ENCODE measurements around the gene PINK1. TPM values are rescaled to one million over a fixed set of nuclear protein-coding genes. Genes with fewer than 3 reads are reported as not detected.

PINK1 gene
- polyA plus RNA-seq, 1 of the 3 experiments (the other 2 are of a cell fraction): 24.4 TPM

- H3K9me3 ChIP-seq: no peaks in the 10 kb centered on the region
- peaks cover 13 to 21% of the 10 kb centered on the region in 2 experiments for H3K36me3 ChIP-seq (replicated peaks in 1 of 2; ENCODE audit: control insufficient read depth in 1 of 2, insufficient read depth in 2 of 2, low read length in 1 of 2)
- no peaks in the 10 kb centered on the region for H3K9me2 ChIP-seq
- H4K20me1 ChIP-seq (ENCODE audit: insufficient read depth): no peaks in the 10 kb centered on the region
- no peak overlapping the region for H3K4me2 ChIP-seq
- H2AFZ ChIP-seq (ENCODE audit: low read depth): no peak overlapping the region
- no peaks in the 10 kb centered on the region for H3K4me1 ChIP-seq (ENCODE audit: control insufficient read depth in 1 of 2, insufficient read depth in 2 of 2, low read depth in 1 of 2, low read length in 1 of 2)
- no peaks in the 10 kb centered on the region for H3K27me3 ChIP-seq (ENCODE audit: insufficient read depth)
- H3F3A ChIP-seq (replicated peaks; ENCODE audit: insufficient read depth): no peaks in the 10 kb centered on the region
- no peaks in the 10 kb centered on the region for H3K79me2 ChIP-seq (ENCODE audit: insufficient read depth)
- CTCF ChIA-PET: interaction anchor here (0.9 to 4.8 kb wide), 10 partner anchors 8 to 125 kb away, joined by 3 to 35 read pairs (median 10); partner anchors contain the start of genes DDOST and PINK1
- no peak for DNase-seq
- 80% methylated on average over 10 of the region's 10 CpGs for WGBS (ENCODE audit: low lambda C conversion rate)
- no peak for TF ChIP-seq REST (IDR thresholded peaks at IDR 0.05; ENCODE audit: low read depth, low read length)
- no peak for TF ChIP-seq FOXM1 (IDR thresholded peaks at IDR 0.05; ENCODE audit: low read depth)
- no peak for TF ChIP-seq EZH2phosphoT487 (IDR thresholded peaks at IDR 0.05; ENCODE audit: borderline replicate concordance, low read depth)
- TF ChIP-seq RAD21 (IDR thresholded peaks at IDR 0.05; ENCODE audit: low read length): no peak
- TF ChIP-seq FOSL2 (IDR thresholded peaks at IDR 0.05; ENCODE audit: borderline replicate concordance, low read depth): no peak
- no peak for TF ChIP-seq GATA2 (CRISPR knock-in tag; IDR thresholded peaks at IDR 0.05)
- no peak for TF ChIP-seq POLR2AphosphoS5 (IDR thresholded peaks at IDR 0.05; ENCODE audit: low read depth, low read length)
- TF ChIP-seq, protein P1, sequence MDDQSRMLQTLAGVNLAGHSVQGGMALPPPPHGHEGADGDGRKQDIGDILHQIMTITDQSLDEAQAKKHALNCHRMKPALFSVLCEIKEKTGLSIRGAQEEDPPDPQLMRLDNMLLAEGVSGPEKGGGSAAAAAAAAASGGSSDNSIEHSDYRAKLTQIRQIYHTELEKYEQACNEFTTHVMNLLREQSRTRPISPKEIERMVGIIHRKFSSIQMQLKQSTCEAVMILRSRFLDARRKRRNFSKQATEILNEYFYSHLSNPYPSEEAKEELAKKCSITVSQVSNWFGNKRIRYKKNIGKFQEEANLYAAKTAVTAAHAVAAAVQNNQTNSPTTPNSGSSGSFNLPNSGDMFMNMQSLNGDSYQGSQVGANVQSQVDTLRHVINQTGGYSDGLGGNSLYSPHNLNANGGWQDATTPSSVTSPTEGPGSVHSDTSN (IDR thresholded peaks at IDR 0.05): no peak
- TF ChIP-seq NFIC (IDR thresholded peaks at IDR 0.05; ENCODE audit: borderline replicate concordance): no peak
- no peak for TF ChIP-seq TAF1 (IDR thresholded peaks at IDR 0.05; ENCODE audit: borderline replicate concordance, low read depth, low read length)
- no peak overlapping the region for H3K27ac ChIP-seq (ENCODE audit: low read depth in 2 of 2, low read length in 1 of 2)
- H3K9ac ChIP-seq: no peak overlapping the region
- no peak overlapping the region for H3K4me3 ChIP-seq (ENCODE audit: low read depth in 2 of 2, low read length in 1 of 2)
- POLR2A ChIA-PET: no interaction called here
Observed at GRCh38 chr1:20641975-20642374, 8.7 kb downstream of the PINK1 start.

- CTCF ChIA-PET: interaction anchor here (0.9 kb wide), 1 partner anchor 9 kb away, joined by 3 read pairs; no protein-coding TSS in a partner anchor
- Histone ChIP-seq H3K9me2 (no peaks in the 10 kb centered on the region), H4K20me1 (ENCODE audit: insufficient read depth) (no peaks in the 10 kb centered on the region), H3K27me3 (ENCODE audit: insufficient read depth) (no peaks in the 10 kb centered on the region), H3K9ac (no peak overlapping the region), H3F3A (replicated peaks; ENCODE audit: insufficient read depth) (no peaks in the 10 kb centered on the region), H3K4me3 (ENCODE audit: low read depth in 2 of 2, low read length in 1 of 2) (no peak overlapping the region), H3K9me3 (no peaks in the 10 kb centered on the region), H3K27ac (ENCODE audit: low read depth in 2 of 2, low read length in 1 of 2) (no peak overlapping the region), H3K36me3 (replicated peaks in 1 of 2; ENCODE audit: control insufficient read depth in 1 of 2, insufficient read depth in 2 of 2, low read length in 1 of 2) (peaks cover 13 to 22% of the 10 kb centered on the region in 2 experiments), H3K4me1 (ENCODE audit: control insufficient read depth in 1 of 2, insufficient read depth in 2 of 2, low read depth in 1 of 2, low read length in 1 of 2) (no peaks in the 10 kb centered on the region), H3K79me2 (ENCODE audit: insufficient read depth) (no peaks in the 10 kb centered on the region), H2AFZ (ENCODE audit: low read depth) (no peak overlapping the region), H3K4me2 (no peak overlapping the region)
- DNase-seq: no peak
- POLR2A ChIA-PET: no interaction called here
- 55% methylated on average over 6 of the region's 6 CpGs for WGBS (ENCODE audit: low lambda C conversion rate)
- TF ChIP-seq FOSL2 (IDR thresholded peaks at IDR 0.05; ENCODE audit: borderline replicate concordance, low read depth) (no peak), SMC3 (IDR thresholded peaks at IDR 0.05; ENCODE audit: low read depth, low read length) (no peak), MXI1 (IDR thresholded peaks at IDR 0.05; ENCODE audit: low read depth, low read length) (no peak), YY1 (IDR thresholded peaks at IDR 0.05; ENCODE audit: low read depth) (no peak), EP300 (IDR thresholded peaks at IDR 0.05; ENCODE audit: borderline replicate concordance in 1 of 2, low read depth in 1 of 2, low read length in 1 of 2) (no peak), RFX5 (IDR thresholded peaks at IDR 0.05; ENCODE audit: low read length) (no peak), SIN3A (IDR thresholded peaks at IDR 0.05; ENCODE audit: borderline replicate concordance, low read depth, low read length) (no peak), MEF2A (IDR thresholded peaks at IDR 0.05; ENCODE audit: borderline replicate concordance, low read depth) (no peak), RXRA (IDR thresholded peaks at IDR 0.05; ENCODE audit: borderline replicate concordance, low read depth) (no peak), REST (IDR thresholded peaks at IDR 0.05; ENCODE audit: low read depth, low read length) (no peak)
- TF ChIP-seq, protein P1 (IDR thresholded peaks at IDR 0.05): no peak
Observed at GRCh38 chr1:20643080-20643479, 9.8 kb downstream of the PINK1 start.
